Central memory CD4-positive, alpha-beta T cell (primary cell): ENCODE measurements around the gene CDK3.
"Not testable (repeated sequence)": the region's sequence is repeated elsewhere in the genome, so short reads cannot be mapped to it uniquely, and the experiment has no call there.

ENCODE experiments used
- DNase-seq: peaks from one replicate; pipeline ENCODE4 v3.0.0; 2022
- total RNA-seq, 3 experiments: gene quantifications; one replicate each; lab custom pipeline; 2026; lab: John Stamatoyannopoulos, UW

The CDK3 gene
- 0.14 to 0.49 (median 0.19) reads per million in 3 experiments for total RNA-seq

DNA sequence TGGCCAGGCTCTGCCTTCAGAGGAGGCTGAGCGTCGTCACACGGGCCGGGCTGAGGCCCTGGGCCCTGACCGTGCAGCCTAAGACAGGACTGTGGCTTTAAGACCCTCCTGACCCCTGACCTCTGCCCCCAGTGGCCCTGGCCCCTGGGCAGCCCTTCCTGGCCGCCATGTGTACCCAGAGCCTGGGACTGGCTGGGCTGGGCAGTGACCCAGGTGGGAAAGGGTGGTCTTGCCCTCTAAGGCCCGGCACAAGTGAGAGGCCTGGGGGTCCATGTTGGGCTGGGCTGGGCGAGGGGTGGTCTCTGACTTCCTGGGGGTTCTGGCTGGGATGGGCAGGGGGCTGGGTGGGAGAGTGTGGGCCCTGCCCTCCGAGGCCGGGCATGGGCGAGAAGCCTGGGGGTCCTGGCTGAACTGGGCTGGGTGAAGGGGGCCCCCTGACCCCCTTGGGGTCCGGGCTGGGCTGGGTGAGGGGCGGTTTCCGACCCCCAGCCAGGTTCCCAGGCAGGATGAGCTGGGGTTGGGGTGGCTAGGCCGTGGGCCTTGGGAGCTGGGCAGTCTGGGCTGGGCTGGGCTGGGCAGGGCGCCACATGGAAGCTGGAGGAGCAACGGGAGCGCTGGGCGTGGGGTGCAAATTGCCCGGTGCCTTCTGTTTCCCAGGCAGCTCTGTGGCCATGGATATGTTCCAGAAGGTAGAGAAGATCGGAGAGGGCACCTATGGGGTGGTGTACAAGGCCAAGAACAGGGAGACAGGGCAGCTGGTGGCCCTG lies at the start of gene CDK3:
Gene CDK3, plus strand, starts transcription at position 101 of the 767 bp plus-strand sequence. Its CDS starts 571 bp downstream, at position 672.
- DNase-seq: no peak

GRCh38 chr17:75950855-75951554 lies 49.6 kb upstream of the CDK3 start:
- DNase-seq: no peak

DNA sequence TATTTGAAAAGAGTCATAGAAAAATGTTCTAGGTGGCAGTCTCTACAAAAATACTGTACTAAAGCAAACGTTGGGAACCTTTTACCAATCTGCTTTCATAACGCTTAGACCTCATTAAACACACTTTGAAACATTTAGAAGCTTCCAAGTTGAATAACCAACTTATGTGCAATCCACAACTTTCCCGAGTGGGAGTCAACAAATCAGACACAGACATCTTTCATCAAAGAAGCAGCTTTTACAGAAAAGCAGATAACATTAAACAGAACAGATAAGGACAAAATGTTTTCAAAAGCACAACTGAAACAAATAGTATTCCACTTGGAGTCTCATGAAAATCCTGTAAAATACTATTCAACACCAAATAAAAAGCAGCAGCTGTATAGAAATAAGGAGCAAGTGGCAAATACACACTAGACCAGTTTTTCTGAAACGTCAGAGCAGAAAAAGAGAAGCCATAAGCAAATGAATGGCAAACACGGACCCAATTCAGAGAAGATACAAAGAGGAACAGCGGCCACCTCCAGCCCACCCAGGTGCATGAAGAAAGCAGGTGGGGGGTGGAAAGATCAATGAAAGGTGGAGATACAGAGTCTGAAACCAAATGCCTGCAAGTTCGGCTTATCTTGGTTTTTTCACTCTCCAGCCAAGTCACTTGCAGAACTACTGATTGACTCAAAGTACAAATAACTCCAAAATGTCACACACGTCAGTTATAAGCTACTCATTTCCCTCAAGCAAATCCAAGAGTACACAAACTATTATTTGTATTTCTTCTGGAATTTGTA lies 41.4 kb upstream of the CDK3 start:
- no peak for DNase-seq

DNA sequence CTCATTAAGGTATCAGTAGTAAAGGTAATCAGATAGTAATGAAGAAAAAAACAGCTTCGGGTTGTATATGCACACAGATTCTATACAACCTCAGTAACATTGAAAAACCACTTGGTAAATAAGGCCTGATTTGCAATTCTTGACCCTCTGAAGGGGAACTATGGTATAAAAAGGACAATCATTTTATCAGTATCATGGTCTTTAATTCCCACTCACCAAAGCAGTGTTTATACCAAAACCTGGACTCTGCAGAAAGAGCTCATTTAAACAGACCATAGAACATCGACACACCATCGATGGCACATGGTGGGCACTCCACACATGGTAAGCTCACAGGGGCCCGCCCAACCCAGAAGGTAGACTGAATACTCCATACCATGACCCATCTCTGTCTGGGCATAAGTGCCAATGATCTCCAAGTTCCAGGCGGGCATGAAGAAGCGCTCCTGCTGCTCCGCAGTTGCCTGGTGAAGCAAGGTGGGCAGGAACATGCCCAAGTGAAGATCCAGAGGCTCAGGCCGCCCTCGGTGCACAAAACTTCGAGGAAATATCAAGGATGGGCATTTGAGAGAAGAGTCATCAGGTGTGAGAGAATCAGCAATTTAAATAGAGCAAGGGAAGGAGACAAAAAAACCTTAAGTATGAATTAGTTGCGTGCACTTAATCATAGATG lies 40.7 kb upstream of the CDK3 start:
- DNase-seq: no peak

- DNase-seq: no peak
Observed at GRCh38 chr17:75965468-75965867, 35.2 kb upstream of the CDK3 start.

DNA sequence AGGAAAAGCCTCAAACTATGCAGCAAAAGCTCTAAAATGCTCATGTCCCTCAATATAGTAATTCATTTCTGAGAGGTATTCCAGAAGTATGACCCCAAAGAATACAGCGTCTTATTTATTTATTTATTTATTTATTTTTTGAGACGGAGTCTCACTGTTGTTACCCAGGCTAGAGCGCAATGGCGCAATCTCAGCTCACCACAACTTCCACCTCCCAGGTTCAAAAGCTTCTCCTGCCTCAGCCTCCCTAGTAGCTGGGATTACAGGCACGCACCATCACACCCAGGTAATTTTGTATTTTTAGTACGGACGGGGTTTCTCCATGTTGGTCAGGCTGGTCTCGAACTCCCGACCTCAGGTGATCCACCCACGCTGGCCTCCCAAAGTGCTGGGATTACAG lies 31.6 kb upstream of the CDK3 start:
- DNase-seq: not testable (repeated sequence)

GRCh38 chr17:75970011-75970523 lies 30.6 kb upstream of the CDK3 start:
- no peak for DNase-seq

- no peak for DNase-seq
Observed at GRCh38 chr17:75970626-75971025, 30.0 kb upstream of the CDK3 start.

DNA sequence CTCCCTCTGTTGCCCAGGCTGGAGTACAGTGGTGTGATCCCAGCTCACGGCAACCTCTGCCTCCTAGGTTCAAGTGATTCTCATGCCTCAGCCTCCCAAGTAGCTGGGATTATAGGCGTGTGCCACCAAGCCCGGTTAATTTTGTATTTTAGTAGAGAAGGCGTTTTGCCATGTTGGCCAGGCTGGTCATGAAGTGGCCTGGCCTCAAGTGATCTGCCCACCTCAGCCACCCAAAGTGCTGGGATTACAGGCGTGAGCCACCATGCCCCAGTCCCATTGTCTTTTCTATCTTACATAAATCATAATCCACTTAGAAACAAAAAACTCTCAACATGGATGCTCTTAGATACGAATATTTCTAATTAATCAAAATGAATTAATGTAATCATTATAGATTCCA lies 25.5 kb upstream of the CDK3 start:
- not testable (repeated sequence) for DNase-seq

DNA sequence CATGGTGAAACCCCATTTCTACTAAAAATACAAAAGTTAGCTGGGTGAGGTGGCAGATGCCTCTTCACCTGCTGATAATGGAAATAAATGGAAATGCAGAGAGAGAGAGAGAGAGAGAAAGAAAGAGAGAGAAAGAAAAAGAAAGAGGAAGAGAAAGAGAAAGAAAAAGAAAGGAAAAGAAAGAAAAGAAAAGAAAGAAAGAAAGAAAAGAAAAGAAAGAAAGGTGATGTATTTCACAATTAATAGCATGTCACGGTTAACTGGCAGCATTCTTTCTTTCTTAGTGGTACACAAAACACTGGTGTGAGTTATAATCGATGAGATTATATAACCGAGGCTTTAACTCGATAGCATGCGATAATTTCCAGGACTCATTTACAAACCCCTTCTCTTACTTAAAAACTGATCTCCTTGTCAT lies 24.9 kb upstream of the CDK3 start:
- no peak for DNase-seq

DNA sequence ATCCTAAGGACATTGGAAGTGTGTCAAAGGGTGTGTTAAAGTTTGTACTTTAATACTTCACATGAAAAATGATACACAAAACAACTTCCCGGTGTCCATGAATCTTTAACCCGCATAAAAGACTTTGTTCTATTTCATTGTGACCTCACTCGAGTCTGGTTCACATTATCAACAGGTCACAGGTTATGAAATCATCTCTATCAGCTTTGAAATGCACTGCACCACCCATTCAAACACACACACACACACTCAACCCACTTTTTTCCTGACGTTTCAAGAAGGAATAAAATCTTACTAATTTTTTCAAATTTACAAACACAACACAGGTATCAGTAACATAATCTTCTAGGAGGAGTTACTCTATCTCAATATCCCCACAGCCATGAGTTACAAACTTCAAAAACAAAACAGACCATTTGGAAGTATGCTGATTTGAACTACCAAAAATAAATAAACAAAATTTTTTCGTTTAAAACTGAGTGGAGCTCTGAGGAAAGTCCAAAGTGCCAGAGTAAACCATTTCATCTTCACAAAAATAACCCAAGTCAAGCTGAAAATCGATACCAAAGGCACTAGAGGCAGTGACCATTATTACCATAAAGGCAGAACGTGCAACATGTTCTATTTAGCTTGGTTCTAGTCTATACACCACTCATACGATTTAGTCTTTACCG lies 24.3 kb upstream of the CDK3 start:
- no peak for DNase-seq

DNA sequence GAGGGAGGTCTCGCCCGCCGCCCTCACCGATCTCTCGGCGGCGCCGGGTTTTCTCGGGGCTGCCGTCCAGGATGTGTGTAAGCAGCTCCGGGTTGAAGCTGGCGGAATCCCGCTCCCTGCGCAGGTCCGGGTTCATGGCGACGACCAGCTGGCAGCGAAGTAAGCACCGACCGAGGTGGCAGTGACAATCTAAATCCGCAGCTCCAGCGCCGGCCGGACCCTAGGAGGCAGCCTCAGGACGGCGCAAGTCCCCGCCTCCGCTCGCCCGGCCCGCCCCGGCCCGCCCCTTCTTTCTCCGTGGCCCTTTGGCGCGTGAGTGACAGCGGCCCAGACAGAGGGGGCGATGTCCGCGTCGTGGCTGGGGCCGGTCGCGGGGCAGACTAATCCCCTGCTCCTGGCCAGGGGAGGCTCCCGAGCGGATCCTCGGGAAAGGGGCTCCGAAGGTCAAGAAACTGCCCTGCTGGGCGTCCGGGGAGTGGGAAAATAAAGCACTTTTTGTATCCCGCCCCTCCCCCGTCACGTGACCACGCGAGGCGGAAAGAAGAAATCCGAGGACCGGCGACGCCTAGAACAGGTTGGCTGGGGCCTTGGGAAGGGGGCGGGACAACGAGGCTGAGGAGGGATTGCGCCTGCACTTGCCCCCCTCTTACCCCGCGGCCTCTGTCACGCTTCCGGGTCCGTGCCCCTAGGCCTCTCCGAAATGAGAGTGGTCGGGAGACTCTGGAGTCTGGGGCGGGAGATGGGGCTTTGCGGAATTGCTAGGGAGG lies 21.5 kb upstream of the CDK3 start, which contains the start of the genes ACOX1 and TEN1:
Gene ACOX1, minus strand, starts transcription at position 229 of the 767 bp plus-strand sequence. Its CDS starts 93 bp downstream, at position 136.
Gene TEN1, plus strand, starts transcription at position 303 of the 767 bp plus-strand sequence. CDS start 6,953 bp downstream, outside the sequence.
- peak; percentile 93 for DNase-seq

DNA sequence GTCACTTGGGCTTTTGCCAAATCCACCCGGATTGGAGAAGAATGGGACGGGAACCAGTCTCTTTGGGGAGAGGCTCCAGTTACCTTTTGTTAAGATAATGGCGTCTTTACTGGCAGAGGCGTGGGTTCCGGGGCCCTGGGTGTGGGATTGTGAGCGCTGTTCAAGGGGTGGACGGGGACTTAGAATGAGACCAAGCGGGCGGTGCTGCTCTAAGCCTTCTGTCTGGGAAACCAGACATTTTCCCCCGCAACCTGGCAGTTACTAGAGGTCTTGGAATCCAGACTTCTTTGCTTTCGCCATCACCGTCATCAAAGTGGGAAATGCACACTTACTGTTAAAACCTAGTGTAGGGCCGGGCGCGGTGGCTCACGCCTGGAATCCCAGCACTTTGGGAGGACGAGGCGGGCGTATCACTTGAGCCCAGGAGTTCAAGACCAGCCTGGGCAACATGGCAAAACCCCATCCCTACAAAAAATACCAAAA lies 20.9 kb upstream of the CDK3 start:
- no peak for DNase-seq

DNA sequence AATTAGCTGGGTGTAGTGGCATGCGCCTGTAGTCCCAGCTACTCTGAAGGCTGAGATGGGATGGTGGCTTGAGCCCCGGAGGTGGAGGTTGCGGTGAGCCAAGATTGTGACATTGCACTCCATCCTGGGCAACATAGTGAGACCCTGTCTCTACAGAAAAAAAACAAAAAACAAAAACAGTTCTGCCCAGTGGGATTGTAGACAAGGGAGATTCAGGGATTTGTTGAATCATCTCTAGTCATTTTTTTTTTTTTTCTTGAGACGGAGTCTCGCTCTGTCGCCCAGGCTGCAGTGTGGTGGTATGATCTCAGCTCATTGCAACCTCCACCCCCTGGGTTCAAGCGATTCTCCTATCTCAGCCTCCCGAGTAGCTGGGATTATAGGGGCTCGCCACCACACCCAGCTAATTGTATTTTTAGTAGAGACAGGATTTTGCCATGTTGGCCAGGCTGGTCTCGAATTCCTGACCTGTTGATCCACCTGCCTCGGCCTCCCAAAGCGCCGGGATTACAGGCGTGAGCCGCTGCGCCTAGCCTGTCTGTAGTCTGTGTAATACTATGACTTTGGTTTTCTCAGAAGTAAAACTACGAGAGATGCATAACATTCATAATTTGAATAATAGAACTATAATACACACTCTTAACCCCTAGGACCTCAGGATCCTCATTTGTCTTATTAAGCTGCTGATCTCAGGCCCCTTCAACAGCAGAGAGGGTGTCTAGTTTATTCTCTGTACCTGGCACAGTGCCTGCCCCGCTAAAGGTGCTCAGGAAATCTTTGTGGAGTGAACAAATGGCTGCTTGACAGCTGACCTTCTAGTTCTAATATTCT lies 20.3 kb upstream of the CDK3 start:
- no peak for DNase-seq

DNA sequence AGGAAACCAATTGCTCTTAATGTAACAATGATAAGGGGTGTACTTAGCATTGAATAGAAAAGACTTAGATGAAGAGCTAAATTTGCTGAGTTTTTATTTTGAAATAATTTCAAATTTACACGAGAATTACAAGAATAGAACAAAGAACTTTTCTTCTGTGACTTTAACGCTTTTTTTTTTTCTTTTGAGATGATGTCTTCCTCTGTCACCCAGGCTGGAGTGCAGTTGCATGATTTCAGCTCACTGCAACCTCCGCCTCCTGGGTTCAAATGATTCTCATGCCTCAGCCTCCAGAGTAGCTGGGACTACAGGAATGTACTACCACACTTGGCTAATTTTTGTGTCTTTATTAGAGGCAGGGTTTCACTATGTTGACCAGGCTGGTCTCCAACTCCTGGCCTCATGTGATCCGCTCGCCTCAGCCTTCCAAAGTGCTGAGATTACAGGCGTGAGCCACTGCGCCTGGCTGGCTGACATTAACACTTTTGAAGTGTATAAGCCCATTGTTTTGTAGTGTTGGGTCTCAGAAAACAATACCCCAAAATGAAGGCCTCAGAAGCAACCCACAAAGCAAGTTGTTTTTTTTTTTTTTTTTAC lies 19.5 kb upstream of the CDK3 start:
- DNase-seq: no peak

GRCh38 chr17:75983501-75984181 lies 17.0 kb upstream of the CDK3 start:
- DNase-seq: no peak

- no peak for DNase-seq
Observed at GRCh38 chr17:75985986-75986385, 14.7 kb upstream of the CDK3 start.

GRCh38 chr17:75987041-75987440 lies 13.6 kb upstream of the CDK3 start:
- no peak for DNase-seq

DNA sequence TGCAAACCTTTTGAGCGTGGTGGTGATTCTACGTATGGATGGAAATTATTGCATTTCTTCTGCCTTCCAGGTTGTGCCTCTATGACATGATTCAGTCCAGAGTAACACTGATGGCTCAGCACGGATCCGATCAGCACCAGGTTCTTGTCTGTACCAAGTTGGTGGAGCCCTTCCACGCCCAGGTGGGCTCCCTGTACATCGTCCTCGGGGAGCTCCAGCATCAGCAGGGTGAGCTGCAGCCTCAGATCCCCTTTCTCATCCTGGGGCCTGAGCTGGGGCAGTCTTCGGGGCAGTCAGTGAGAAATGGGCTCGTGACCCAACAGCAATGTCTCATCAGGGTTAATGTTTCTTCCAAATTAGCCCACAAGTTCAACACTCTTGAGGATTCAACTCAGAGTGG lies 9.3 kb upstream of the CDK3 start:
- DNase-seq: no peak
